ENCODE data around the gene SCYGR4.
A peak's percentile ranks its signal among the peaks of the same experiment; 100 is the strongest.

SCYGR4 gene

DNA sequence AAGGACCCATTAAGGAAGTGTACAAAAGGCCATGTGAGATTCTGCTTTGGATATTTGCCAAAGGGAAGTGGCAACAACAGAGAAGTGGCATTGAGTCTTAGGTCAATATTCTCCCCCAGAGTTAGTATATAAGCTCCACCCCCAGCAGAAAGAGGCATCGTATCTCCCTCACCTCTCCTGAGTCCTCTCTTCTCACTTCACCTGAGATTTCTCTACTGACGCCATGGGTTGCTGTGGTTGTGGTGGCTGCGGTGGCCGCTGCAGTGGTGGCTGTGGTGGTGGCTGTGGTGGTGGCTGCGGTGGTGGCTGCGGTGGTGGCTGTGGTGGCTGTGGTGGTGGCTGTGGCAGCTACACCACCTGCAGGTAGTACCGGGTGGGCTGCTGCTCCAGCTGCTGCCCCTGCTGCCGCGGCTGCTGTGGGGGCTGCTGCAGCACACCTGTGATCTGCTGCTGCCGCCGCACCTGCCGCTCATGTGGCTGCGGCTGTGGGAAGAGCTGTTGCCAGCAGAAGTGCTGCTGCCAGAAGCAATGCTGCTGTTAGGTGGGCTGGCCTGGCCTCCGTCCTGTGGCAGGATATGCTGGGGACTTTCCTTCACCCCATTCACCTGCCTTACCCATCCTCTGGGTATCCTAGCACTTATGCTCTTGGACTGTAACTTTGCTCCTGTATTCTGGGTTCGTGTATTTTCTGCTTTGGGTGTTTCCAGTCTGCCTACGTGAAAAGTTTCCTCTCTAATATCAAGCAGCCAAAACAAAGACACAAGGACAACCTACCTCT, 8.5 kb upstream of the SCYGR4 start:
- Histone ChIP-seq H3K27me3 (replicated peaks; ENCODE audit: control insufficient read depth, insufficient read depth, low read length) (no peaks in the 10 kb centered on the region), H3K4me3 (replicated peaks; ENCODE audit: low read depth, low read length) (no peak overlapping the region), H3K36me3 (ENCODE audit: control insufficient read depth, insufficient read depth, low read length) (no peaks in the 10 kb centered on the region)
- DNase-seq (ENCODE audit: extremely low read depth, insufficient read length), result peak; percentile 51
- TF ChIP-seq, protein P1, sequence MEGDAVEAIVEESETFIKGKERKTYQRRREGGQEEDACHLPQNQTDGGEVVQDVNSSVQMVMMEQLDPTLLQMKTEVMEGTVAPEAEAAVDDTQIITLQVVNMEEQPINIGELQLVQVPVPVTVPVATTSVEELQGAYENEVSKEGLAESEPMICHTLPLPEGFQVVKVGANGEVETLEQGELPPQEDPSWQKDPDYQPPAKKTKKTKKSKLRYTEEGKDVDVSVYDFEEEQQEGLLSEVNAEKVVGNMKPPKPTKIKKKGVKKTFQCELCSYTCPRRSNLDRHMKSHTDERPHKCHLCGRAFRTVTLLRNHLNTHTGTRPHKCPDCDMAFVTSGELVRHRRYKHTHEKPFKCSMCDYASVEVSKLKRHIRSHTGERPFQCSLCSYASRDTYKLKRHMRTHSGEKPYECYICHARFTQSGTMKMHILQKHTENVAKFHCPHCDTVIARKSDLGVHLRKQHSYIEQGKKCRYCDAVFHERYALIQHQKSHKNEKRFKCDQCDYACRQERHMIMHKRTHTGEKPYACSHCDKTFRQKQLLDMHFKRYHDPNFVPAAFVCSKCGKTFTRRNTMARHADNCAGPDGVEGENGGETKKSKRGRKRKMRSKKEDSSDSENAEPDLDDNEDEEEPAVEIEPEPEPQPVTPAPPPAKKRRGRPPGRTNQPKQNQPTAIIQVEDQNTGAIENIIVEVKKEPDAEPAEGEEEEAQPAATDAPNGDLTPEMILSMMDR (IDR thresholded peaks at IDR 0.05; ENCODE audit: insufficient read depth, low read length, poor library complexity, severe bottlenecking), result no peak

DNA sequence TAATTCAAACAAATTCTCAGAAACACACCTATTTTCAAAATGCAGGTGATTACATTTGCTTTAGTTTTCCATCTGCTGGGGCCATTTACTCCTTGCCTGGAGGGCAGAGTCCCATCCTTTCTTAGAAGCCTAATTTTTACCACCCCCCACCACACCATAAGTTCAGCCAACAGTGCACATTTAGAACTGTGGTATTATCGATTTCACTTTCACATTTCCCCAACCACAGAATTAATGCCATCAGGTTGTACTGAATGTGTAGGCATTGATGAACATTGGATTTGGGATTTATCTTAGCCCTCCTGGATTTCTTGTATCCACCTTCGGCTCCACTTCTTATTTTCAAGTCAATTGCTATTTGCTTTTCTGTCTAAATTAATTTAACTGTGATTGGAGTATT, 7.2 kb upstream of the SCYGR4 start:
- Histone ChIP-seq H3K36me3 (ENCODE audit: control insufficient read depth, insufficient read depth, low read length) (no peaks in the 10 kb centered on the region), H3K27me3 (replicated peaks; ENCODE audit: control insufficient read depth, insufficient read depth, low read length) (no peaks in the 10 kb centered on the region), H3K4me3 (replicated peaks; ENCODE audit: low read depth, low read length) (no peak overlapping the region)
- DNase-seq (ENCODE audit: extremely low read depth, insufficient read length), result no peak
- TF ChIP-seq, protein P1 (IDR thresholded peaks at IDR 0.05; ENCODE audit: insufficient read depth, low read length, poor library complexity, severe bottlenecking), result no peak

DNA sequence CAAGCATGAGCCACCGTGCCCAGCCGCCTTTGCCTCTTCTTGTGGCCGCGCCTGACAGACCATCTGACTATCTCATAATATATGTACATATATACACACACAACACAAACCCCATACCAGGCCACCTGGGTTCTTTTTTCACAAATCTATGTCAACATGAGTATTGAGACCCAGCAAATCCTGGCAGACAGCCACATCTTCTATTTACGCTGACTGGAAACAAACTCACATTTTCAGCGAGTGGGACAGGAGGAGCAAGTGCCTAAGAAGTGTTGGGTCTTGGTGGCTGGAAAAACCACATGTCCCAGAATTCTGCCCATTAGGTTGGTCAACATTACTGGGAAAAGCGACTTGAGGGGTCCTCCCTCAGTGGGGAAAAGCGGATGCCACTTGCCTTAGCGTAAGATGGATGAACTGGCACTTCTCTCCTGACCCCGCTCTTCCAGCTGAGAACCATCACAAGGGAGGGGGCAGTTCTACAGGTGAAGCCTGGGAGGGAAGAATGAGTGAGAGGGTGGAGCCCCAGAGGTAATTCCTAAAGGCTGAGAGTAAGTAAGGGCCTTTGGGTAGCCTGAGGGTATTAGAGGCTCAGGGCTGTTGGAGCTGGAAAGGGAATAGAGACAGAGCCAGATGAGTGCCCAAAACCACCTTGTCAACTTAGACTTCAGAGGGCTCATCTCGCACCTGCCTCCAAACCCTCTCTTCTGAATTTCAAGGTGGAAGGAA, 4.6 kb upstream of the SCYGR4 start:
- Histone ChIP-seq H3K27me3 (replicated peaks; ENCODE audit: control insufficient read depth, insufficient read depth, low read length) (no peaks in the 10 kb centered on the region), H3K4me3 (replicated peaks; ENCODE audit: low read depth, low read length) (no peak overlapping the region), H3K36me3 (ENCODE audit: control insufficient read depth, insufficient read depth, low read length) (no peaks in the 10 kb centered on the region)
- DNase-seq (ENCODE audit: extremely low read depth, insufficient read length), result no peak
- TF ChIP-seq, protein P1 (IDR thresholded peaks at IDR 0.05; ENCODE audit: insufficient read depth, low read length, poor library complexity, severe bottlenecking), result no peak

DNA sequence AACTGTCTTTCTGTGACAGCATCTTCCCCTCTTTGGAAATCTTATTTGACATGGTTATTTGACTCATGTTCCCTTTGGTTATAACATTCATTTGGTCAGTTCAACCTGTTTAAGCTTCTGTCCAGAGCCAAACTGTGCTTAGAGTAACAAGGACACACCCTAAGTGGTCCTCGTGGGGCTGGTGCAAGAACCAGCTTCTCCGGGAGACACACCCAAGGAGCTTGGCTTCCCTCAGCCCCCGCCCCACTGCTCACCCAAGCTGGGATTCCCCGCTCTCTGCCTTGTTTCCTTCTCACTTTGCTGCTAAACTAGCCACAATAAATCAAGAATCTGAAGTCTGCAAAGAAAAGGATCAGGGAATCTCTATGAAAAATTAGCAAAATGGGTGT, 4.0 kb upstream of the SCYGR4 start:
- Histone ChIP-seq H3K36me3 (ENCODE audit: control insufficient read depth, insufficient read depth, low read length) (no peaks in the 10 kb centered on the region), H3K27me3 (replicated peaks; ENCODE audit: control insufficient read depth, insufficient read depth, low read length) (no peaks in the 10 kb centered on the region), H3K4me3 (replicated peaks; ENCODE audit: low read depth, low read length) (no peak overlapping the region)
- TF ChIP-seq, protein P1 (IDR thresholded peaks at IDR 0.05; ENCODE audit: insufficient read depth, low read length, poor library complexity, severe bottlenecking), result no peak
- no peak for DNase-seq (ENCODE audit: extremely low read depth, insufficient read length)

DNA sequence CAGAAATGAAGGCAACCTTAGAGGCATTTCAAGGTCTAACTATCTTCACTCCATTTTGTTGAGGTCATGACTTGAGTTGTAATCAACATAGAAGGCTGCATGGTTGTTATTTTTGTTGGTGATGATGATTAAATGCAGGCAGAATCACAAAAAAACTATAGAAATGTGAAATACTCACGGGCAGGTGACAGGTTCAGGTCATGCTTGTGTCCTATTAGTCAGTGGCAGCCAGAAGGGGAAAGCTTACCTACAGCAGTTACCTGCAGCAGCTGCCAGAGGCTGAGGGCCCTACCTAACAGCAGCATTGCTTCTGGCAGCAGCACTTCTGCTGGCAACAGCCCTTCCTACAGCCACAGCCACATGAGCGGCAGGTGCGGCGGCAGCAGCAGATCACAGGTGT, 3.1 kb upstream of the SCYGR4 start:
- Histone ChIP-seq H3K27me3 (replicated peaks; ENCODE audit: control insufficient read depth, insufficient read depth, low read length) (no peaks in the 10 kb centered on the region), H3K4me3 (replicated peaks; ENCODE audit: low read depth, low read length) (no peak overlapping the region), H3K36me3 (ENCODE audit: control insufficient read depth, insufficient read depth, low read length) (no peaks in the 10 kb centered on the region)
- DNase-seq (ENCODE audit: extremely low read depth, insufficient read length), result no peak
- TF ChIP-seq, protein P1 (IDR thresholded peaks at IDR 0.05; ENCODE audit: insufficient read depth, low read length, poor library complexity, severe bottlenecking), result no peak
